Measurements from ENCODE around the gene DHX15.

DHX15 gene

DNA sequence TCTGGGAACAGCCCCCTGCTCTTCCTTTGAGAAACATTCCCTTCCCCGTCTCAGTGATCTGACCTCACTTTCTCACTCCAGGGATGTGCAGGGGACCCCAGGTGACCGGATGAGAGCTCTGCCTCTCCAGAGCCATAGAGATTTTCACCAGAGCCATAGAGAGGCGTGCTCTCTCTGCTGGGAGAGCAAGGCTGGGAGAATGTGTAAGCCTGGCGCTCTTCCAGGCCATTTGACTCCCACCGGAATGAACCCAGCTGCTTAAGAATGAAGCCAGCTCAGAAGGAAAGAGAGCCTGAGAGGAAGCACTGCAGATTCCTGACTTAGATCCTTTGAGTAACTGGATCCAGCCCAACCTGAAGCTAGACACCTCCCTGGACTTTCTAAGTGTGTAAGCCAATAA lies 106.4 kb downstream of the DHX15 start:
- Histone ChIP-seq H3K4me3 (ENCODE audit: low read depth, low read length) (no peak overlapping the region), H3K27ac (ENCODE audit: extremely low read depth, low read depth, low read length) (no peak overlapping the region), H3K36me3 (ENCODE audit: control insufficient read depth in 2 of 2, insufficient read depth in 1 of 2, low read length in 2 of 2) (no peaks in the 10 kb centered on the region), H3K4me1 (ENCODE audit: control insufficient read depth, insufficient read depth, low read length) (no peaks in the 10 kb centered on the region; the same call in 1 of the 2 replicates), H3K9me3 (ENCODE audit: control insufficient read depth, insufficient read depth, low read depth, low read length) (no peaks in the 10 kb centered on the region)
- POLR2A ChIA-PET: no interaction called here
- TF ChIP-seq, protein P1, sequence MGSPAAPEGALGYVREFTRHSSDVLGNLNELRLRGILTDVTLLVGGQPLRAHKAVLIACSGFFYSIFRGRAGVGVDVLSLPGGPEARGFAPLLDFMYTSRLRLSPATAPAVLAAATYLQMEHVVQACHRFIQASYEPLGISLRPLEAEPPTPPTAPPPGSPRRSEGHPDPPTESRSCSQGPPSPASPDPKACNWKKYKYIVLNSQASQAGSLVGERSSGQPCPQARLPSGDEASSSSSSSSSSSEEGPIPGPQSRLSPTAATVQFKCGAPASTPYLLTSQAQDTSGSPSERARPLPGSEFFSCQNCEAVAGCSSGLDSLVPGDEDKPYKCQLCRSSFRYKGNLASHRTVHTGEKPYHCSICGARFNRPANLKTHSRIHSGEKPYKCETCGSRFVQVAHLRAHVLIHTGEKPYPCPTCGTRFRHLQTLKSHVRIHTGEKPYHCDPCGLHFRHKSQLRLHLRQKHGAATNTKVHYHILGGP (tag by site-specific recombination; IDR thresholded peaks at IDR 0.05): no peak
- no peak for TF ChIP-seq ZNF121 (tag by site-specific recombination; IDR thresholded peaks at IDR 0.05)
- TF ChIP-seq ZNF837 (tag by site-specific recombination; IDR thresholded peaks at IDR 0.05): no peak
- no peak for TF ChIP-seq SCRT2 (tag by site-specific recombination; IDR thresholded peaks at IDR 0.05)
- no peak for TF ChIP-seq ZNF19 (tag by site-specific recombination; IDR thresholded peaks at IDR 0.05; ENCODE audit: low read depth)
- TF ChIP-seq, protein P2, sequence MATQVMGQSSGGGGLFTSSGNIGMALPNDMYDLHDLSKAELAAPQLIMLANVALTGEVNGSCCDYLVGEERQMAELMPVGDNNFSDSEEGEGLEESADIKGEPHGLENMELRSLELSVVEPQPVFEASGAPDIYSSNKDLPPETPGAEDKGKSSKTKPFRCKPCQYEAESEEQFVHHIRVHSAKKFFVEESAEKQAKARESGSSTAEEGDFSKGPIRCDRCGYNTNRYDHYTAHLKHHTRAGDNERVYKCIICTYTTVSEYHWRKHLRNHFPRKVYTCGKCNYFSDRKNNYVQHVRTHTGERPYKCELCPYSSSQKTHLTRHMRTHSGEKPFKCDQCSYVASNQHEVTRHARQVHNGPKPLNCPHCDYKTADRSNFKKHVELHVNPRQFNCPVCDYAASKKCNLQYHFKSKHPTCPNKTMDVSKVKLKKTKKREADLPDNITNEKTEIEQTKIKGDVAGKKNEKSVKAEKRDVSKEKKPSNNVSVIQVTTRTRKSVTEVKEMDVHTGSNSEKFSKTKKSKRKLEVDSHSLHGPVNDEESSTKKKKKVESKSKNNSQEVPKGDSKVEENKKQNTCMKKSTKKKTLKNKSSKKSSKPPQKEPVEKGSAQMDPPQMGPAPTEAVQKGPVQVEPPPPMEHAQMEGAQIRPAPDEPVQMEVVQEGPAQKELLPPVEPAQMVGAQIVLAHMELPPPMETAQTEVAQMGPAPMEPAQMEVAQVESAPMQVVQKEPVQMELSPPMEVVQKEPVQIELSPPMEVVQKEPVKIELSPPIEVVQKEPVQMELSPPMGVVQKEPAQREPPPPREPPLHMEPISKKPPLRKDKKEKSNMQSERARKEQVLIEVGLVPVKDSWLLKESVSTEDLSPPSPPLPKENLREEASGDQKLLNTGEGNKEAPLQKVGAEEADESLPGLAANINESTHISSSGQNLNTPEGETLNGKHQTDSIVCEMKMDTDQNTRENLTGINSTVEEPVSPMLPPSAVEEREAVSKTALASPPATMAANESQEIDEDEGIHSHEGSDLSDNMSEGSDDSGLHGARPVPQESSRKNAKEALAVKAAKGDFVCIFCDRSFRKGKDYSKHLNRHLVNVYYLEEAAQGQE (tag by site-specific recombination; IDR thresholded peaks at IDR 0.05): no peak
- peak; percentile 76 for TF ChIP-seq ZNF341 (tag by site-specific recombination; IDR thresholded peaks at IDR 0.05; ENCODE audit: low read depth)
- CTCF ChIA-PET: interaction anchor here (0.6 to 3.4 kb wide), 2 partner anchors 11 to 502 kb away, joined by 5 to 17 read pairs; no protein-coding TSS in a partner anchor

Data from HEK293 (cell line).